HG02763 (cell line): ENCODE results near the gene BPGM.
"Not testable (repeated sequence)": the region's sequence is repeated elsewhere in the genome, so short reads cannot be mapped to it uniquely, and the experiment has no call there.

Source experiments
- ATAC-seq: cut with Tn5 transposase; IDR thresholded peaks from one replicate; pipeline ENCODE4 v1.9.1; 2021; ENCODE audit warnings: mild to moderate bottlenecking, moderate library complexity; ENCODE audit not compliant: unreplicated experiment

The BPGM gene

DNA sequence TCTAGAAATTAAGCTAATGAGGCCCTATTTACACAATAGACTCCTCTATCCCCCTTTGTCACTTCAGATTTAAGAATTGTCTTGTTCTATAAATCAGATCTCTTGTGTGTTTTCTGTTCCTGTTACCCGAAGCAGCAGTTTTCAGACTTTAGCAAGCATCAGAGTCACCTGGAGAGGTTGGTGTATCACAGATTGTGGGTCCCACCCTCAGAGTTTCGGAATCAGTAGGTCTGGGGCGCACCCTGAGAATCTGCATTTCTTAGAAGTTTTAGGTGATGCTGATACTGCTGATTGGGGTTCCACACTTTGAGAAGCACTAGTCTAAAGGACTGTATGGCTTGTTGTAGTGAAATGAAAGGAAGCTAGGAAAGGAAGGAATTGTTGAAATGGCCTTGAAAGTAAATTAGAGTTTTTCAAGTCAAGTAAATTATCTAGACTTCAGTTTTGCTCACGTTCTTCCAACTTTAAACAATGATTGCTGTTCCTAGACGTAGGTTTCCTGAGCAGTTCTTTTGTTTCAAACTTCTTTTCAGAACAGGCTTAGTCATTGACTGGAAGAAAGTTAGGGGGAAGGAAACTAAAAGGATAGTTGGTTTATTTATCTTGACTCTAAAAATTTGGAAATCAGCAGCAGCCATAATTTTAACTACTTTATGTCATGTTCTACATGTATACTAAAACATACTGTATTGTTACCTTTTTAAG, 15.7 kb downstream of the BPGM start:
- no peak for ATAC-seq

- ATAC-seq = no peak
Measured at GRCh38 chr7:134662871-134663205, 16.2 kb downstream of the BPGM start.

- ATAC-seq = not testable (repeated sequence)
Measured at GRCh38 chr7:134665045-134665444, 18.4 kb downstream of the BPGM start.

GRCh38 chr7:134667899-134668298, 21.2 kb downstream of the BPGM start:
- ATAC-seq = no peak

DNA sequence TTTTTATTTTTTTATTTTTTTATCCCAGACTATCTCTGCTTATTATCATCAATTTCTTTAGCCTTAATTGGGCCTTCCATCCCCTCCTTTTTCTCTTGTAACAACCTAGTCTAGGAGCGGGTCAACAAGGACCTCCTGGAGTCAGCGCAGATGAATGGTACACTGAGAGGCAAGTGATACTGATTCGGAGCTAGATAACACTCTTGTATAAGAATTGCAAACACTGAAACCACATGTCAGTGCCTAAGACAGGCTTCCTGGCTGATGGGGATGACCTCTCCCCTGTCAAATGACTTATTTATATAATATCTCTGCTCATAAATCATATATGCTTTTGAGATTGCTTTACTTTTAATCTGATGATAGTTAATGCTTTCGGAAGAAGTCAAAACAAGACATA, 22.7 kb downstream of the BPGM start:
- no peak for ATAC-seq

DNA sequence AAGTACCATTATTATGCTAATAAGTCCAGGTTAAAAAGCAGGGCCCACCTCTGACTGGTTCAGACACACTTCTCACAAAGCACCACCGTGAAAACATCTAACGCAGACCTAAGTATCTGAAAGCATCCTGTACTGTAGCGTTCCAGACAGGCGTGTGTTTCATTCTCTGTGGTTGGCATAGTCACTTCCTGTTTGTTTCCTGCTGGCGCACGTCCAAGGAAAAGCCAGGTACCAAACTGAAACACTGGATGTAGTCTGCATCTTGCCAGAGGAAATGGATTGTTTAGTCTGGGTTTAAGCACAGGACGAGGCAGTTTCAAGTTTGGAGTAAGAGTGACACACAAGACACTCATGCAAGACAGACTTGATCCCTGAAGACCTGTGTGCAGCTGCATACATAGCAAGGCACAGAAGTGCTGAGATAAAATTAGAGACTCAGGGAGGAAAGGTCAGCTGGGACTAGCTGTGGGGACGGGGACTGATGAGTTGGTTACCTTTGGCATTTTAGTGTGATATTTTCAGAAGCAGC, 23.3 kb downstream of the BPGM start:
- peak; percentile 56 for ATAC-seq

- no peak for ATAC-seq
Measured at GRCh38 chr7:134671609-134672008, 25.0 kb downstream of the BPGM start.

GRCh38 chr7:134674424-134674823, 27.8 kb downstream of the BPGM start:
- ATAC-seq = no peak

GRCh38 chr7:134676743-134677142, 30.1 kb downstream of the BPGM start:
- ATAC-seq = no peak

GRCh38 chr7:134678115-134678514, 31.5 kb downstream of the BPGM start:
- no peak for ATAC-seq

GRCh38 chr7:134679006-134679405, 32.4 kb downstream of the BPGM start:
- no peak for ATAC-seq

GRCh38 chr7:134684165-134684564, 37.5 kb downstream of the BPGM start:
- ATAC-seq = no peak

GRCh38 chr7:134685250-134685649, 38.6 kb downstream of the BPGM start:
- ATAC-seq = no peak

DNA sequence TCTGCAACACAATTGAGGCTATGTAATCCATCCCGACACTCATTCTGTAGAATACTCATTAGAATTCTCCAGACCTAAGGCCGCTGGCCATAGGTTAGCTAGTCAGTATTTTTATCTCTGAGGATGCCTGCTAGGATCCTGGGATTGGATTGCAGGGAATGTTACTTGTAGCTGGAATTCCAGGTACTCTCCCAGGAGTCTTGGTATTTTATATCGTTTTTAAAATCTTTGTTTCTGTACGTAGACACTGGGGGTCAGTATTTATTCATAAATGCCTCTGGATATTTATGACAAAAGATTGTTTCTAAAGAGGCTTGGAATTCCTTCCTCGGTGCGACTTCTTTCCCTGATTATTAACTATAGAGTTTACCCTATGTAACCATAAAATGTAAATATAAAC, 40.1 kb downstream of the BPGM start:
- ATAC-seq = no peak

GRCh38 chr7:134689550-134689949, 42.9 kb downstream of the BPGM start:
- ATAC-seq = not testable (repeated sequence)

DNA sequence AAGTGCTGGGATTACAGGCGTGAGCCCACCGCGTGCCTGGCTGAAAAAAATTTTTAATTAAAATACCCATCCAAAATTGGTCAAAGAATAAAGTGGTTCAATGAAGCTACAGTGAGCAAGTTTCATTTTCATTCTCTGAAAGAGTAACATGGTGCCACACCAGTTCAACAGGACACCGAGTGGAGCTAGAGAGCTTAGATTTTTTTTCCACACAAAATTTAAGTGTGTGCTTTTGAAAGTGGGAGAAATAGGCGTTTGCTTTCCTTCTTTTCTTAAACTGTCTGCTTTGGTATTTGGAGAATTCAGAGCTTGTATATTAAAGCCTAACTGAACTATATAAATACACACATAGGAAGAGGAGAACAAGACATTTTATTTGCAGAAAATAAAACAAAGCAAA, 43.4 kb downstream of the BPGM start:
- ATAC-seq = no peak

GRCh38 chr7:134690614-134691504, 44.2 kb downstream of the BPGM start:
- ATAC-seq = no peak

- no peak for ATAC-seq
Measured at GRCh38 chr7:134691546-134692343, 45.1 kb downstream of the BPGM start.

DNA sequence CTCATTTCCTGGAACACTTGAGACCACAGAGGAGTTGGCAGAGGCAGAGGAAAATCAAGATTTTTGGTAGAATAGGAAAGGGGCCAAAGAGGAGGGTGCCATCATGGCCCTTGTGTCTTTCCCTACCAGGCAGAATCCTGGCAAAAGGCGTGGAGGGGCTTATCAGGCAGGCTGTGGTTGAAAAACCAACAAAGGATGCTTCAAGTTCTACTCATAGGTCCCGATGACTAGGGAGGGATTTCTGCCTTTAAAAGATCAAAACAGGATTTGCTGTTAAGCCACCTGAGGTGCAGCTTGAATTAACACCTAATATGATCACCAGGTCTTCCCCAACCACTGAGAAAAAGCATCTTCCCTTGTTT, 45.7 kb downstream of the BPGM start:
- no peak for ATAC-seq

- ATAC-seq = no peak
Measured at GRCh38 chr7:134693256-134693655, 46.6 kb downstream of the BPGM start.

- no peak for ATAC-seq
Measured at GRCh38 chr7:134694299-134694698, 47.6 kb downstream of the BPGM start.
